HepG2 (cell line): ENCODE measurements around the gene TPD52L2. TPM values are rescaled to one million over a fixed set of nuclear protein-coding genes. Genes with fewer than 3 reads are reported as not detected.

Source experiments
- CBX2 ChIP-seq, 2 experiments: fragments of 200-600 bp in 1 of 2; sonication (generic); formaldehyde crosslinking in 1 of 2; IDR thresholded peaks; 2 replicates each; pipeline versions ENCODE4 v1.7.0 to v1.8.1; 2018 to 2022; ENCODE audit warnings: low read depth in 2 of 2, low read length in 1 of 2, mild to moderate bottlenecking in 1 of 2, missing genetic modification reagents in 1 of 2
- CEBPB ChIP-seq: IDR thresholded peaks from 2 replicates; pipeline ENCODE4 v1.6.1; 2011; ENCODE audit warnings: low read depth, low read length, improper control_type of control experiment, borderline replicate concordance
- HOXA5 ChIP-seq: sonication (generic); formaldehyde crosslinking; IDR thresholded peaks from 2 replicates; pipeline ENCODE4 v1.4.0; 2020; ENCODE audit warnings: missing genetic modification reagents
- ISX ChIP-seq: sonication (generic); formaldehyde crosslinking; conservative IDR thresholded peaks from 2 replicates; pipeline ENCODE4 v1.5.0; 2020; ENCODE audit warnings: missing genetic modification reagents
- KDM1A ChIP-seq: IDR thresholded peaks from 2 replicates; pipeline ENCODE4 v1.6.1; 2016; ENCODE audit warnings: missing compliant biosample characterization
- KLF6 ChIP-seq: IDR thresholded peaks from 2 replicates; pipeline ENCODE4 v1.8.0; 2016; ENCODE audit warnings: missing biosample characterization, missing genetic modification reagents
- LRRFIP1 ChIP-seq: sonication (generic); formaldehyde crosslinking; conservative IDR thresholded peaks from 2 replicates; pipeline ENCODE4 v1.4.0; 2020; ENCODE audit warnings: missing genetic modification reagents
- NFATC3 ChIP-seq: sonication (generic); formaldehyde crosslinking; IDR thresholded peaks from 2 replicates; pipeline ENCODE4 v1.5.1; 2020; ENCODE audit warnings: mild to moderate bottlenecking, missing genetic modification reagents
- PTBP1 ChIP-seq: fragments of 200-400 bp; formaldehyde crosslinking; IDR thresholded peaks from 2 replicates; pipeline ENCODE4 v1.6.1; 2018; ENCODE audit warnings: low read length, low read depth; ENCODE audit not compliant: poor library complexity, severe bottlenecking
- RARA ChIP-seq: IDR thresholded peaks from 2 replicates; pipeline ENCODE4 v1.6.1; 2016; ENCODE audit warnings: missing genetic modification reagents, missing compliant biosample characterization
- SMARCE1 ChIP-seq: fragments of 450-650 bp; IDR thresholded peaks from 2 replicates; pipeline ENCODE4 v1.6.1; 2017; ENCODE audit warnings: borderline replicate concordance
- SOX5 ChIP-seq: IDR thresholded peaks from 2 replicates; pipeline ENCODE4 v1.6.1; 2016; ENCODE audit warnings: borderline replicate concordance
- SP5 ChIP-seq: IDR thresholded peaks from 2 replicates; pipeline ENCODE4 v1.6.1; 2016; ENCODE audit warnings: low read depth, borderline replicate concordance
- SUZ12 ChIP-seq: fragments of 150-350 bp; IDR thresholded peaks from 2 replicates; pipeline ENCODE4 v1.6.1; 2014; ENCODE audit warnings: low read depth, low read length
- THAP11 ChIP-seq: IDR thresholded peaks from 2 replicates; pipeline ENCODE4 v1.6.1; 2016; ENCODE audit warnings: missing biosample characterization, missing genetic modification reagents
- TSC22D2 ChIP-seq: sonication (generic); formaldehyde crosslinking; IDR thresholded peaks from 2 replicates; pipeline ENCODE4 v1.5.1; 2020; ENCODE audit warnings: missing genetic modification reagents, mild to moderate bottlenecking, borderline replicate concordance
- ZBTB1 ChIP-seq: sonication (generic); formaldehyde crosslinking; IDR thresholded peaks from 2 replicates; pipeline ENCODE4 v1.4.0; 2020; ENCODE audit warnings: missing genetic modification reagents, borderline replicate concordance
- ZNF138 ChIP-seq: sonication (generic); formaldehyde crosslinking; IDR thresholded peaks from 2 replicates; pipeline ENCODE4 v1.5.0; 2020; ENCODE audit warnings: mild to moderate bottlenecking, low read depth, missing genetic modification reagents
- ZNF30 ChIP-seq: sonication (generic); formaldehyde crosslinking; IDR thresholded peaks from 2 replicates; pipeline ENCODE4 v1.5.0; 2020; ENCODE audit warnings: mild to moderate bottlenecking, missing genetic modification reagents
- ZNF329 ChIP-seq: sonication (generic); formaldehyde crosslinking; IDR thresholded peaks from 2 replicates; pipeline ENCODE4 v1.9.0; 2021; ENCODE audit warnings: low read depth, mild to moderate bottlenecking, missing genetic modification reagents
- ZNF530 ChIP-seq: sonication (generic); formaldehyde crosslinking; IDR thresholded peaks from 2 replicates; pipeline ENCODE4 v1.5.0; 2020; ENCODE audit warnings: low read depth, mild to moderate bottlenecking, missing genetic modification reagents
- polyA plus RNA-seq, 8 experiments: library from polyadenylated mRNA; depleted of rRNA in 3 of 8; stranded (reverse) in 7 of 8; unstranded in 1 of 8; fragments of >200 nt; fragmentation: Illumina TruSeq in 4 of 8; extraction: Trizol in 4 of 8; gene quantifications; 2 replicates each; pipeline versions ENCODE4 v1.2.1 to v1.2.3, GENCODE V29; 2011 to 2016; ENCODE audit warnings: low read depth in 4 of 8, missing spikeins in 1 of 8, mixed read lengths in 1 of 8; ENCODE audit not compliant: insufficient read depth in 1 of 8
- total RNA-seq, 5 experiments: library from RNA; depleted of rRNA; stranded (reverse); fragments of >200 nt; fragmentation: Illumina TruSeq; extraction: Trizol; gene quantifications; 2 replicates each; pipeline ENCODE4 v1.2.3, GENCODE V29; 2016; ENCODE audit warnings: low read depth in 1 of 5
- TF ChIP-seq, protein P1 (sequence below): sonication (generic); formaldehyde crosslinking; IDR thresholded peaks from 2 replicates; pipeline ENCODE4 v1.4.0; 2020; ENCODE audit warnings: missing genetic modification reagents
- TF ChIP-seq, protein P2 (sequence below): sonication (generic); formaldehyde crosslinking; IDR thresholded peaks from 2 replicates; pipeline ENCODE4 v1.4.0; 2020; ENCODE audit warnings: missing genetic modification reagents
- TF ChIP-seq, protein P3 (sequence below): sonication (generic); formaldehyde crosslinking; IDR thresholded peaks from 2 replicates; pipeline ENCODE4 v1.4.0; 2020; ENCODE audit warnings: mild to moderate bottlenecking, low read depth, missing genetic modification reagents

Gene TPD52L2
- total and polyA plus RNA-seq, 2 of the 13 experiments (the other 11 are each of a cell fraction or from before 2014, with no cell fraction given), result 156 to 184 TPM

DNA sequence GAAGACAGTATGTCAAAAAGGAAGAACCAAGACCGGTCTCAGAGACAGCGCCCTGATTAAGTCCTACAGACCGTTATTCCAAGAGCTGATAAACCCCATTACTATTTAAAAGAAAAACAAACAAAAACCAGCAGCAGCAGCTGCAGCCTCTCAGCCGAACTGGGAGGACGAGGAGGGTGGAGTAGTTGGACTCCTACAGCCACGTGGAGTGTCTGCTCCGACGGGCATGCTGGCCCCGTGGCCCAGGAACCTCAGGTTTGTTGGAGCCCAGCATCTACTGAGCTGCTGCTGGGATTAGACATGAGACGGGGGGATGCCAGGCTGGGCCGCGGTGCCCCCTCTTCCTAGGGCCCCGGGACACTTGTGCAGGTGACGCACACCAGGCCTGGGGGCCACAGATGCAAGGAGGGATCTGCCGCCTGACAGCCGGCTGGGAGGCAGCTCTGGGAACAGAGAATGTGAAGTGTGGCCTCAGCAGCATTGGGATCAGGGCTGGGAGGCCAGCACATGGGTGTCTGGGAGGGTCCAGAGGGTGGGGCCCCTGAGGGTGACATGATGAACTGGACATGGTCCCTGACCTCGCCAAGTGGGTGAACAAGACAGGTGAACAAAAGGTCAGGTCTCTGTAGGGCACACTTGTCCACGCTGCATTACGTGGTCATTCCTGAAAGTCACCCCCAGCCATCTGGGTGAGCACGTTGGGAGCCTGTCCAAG is 31.1 kb upstream of the TPD52L2 start (continued):
- TF ChIP-seq, protein P1, sequence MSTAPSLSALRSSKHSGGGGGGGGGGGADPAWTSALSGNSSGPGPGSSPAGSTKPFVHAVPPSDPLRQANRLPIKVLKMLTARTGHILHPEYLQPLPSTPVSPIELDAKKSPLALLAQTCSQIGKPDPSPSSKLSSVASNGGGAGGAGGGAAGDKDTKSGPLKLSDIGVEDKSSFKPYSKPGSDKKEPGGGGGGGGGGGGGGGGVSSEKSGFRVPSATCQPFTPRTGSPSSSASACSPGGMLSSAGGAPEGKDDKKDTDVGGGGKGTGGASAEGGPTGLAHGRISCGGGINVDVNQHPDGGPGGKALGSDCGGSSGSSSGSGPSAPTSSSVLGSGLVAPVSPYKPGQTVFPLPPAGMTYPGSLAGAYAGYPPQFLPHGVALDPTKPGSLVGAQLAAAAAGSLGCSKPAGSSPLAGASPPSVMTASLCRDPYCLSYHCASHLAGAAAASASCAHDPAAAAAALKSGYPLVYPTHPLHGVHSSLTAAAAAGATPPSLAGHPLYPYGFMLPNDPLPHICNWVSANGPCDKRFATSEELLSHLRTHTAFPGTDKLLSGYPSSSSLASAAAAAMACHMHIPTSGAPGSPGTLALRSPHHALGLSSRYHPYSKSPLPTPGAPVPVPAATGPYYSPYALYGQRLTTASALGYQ (CRISPR knock-in tag), result no peak
- TF ChIP-seq, protein P2, sequence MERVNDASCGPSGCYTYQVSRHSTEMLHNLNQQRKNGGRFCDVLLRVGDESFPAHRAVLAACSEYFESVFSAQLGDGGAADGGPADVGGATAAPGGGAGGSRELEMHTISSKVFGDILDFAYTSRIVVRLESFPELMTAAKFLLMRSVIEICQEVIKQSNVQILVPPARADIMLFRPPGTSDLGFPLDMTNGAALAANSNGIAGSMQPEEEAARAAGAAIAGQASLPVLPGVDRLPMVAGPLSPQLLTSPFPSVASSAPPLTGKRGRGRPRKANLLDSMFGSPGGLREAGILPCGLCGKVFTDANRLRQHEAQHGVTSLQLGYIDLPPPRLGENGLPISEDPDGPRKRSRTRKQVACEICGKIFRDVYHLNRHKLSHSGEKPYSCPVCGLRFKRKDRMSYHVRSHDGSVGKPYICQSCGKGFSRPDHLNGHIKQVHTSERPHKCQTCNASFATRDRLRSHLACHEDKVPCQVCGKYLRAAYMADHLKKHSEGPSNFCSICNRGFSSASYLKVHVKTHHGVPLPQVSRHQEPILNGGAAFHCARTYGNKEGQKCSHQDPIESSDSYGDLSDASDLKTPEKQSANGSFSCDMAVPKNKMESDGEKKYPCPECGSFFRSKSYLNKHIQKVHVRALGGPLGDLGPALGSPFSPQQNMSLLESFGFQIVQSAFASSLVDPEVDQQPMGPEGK (CRISPR knock-in tag), result peak; percentile 49; the same call in 1 of the 2 replicates
- TF ChIP-seq ISX (CRISPR knock-in tag), result no peak
- TF ChIP-seq SP5 (CRISPR knock-in tag), result no peak
- no peak for TF ChIP-seq KLF6 (CRISPR knock-in tag)
- no peak for TF ChIP-seq SUZ12
- no peak for TF ChIP-seq NFATC3 (CRISPR knock-in tag)
- TF ChIP-seq CEBPB, result no peak
- TF ChIP-seq, protein P3, sequence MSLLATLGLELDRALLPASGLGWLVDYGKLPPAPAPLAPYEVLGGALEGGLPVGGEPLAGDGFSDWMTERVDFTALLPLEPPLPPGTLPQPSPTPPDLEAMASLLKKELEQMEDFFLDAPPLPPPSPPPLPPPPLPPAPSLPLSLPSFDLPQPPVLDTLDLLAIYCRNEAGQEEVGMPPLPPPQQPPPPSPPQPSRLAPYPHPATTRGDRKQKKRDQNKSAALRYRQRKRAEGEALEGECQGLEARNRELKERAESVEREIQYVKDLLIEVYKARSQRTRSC (CRISPR knock-in tag), result no peak
- no peak for TF ChIP-seq ZNF138
- no peak for TF ChIP-seq CBX2 (IDR thresholded peaks at IDR 0.05; ENCODE audit: low read depth, low read length)
- no peak for TF ChIP-seq CBX2 (CRISPR knock-in tag; IDR thresholded peaks at IDR 0.05; ENCODE audit: low read depth)
- no peak for TF ChIP-seq SOX5
- TF ChIP-seq KDM1A (CRISPR knock-in tag), result no peak
- TF ChIP-seq SMARCE1, result no peak
- no peak for TF ChIP-seq LRRFIP1 (CRISPR knock-in tag)
- TF ChIP-seq TSC22D2 (CRISPR knock-in tag), result peak; percentile 24; the same call in 1 of the 2 replicates
- TF ChIP-seq THAP11 (CRISPR knock-in tag), result 0 out of 2 replicates have a peak, but pooled peaks have one; percentile 27
- no peak for TF ChIP-seq ZNF30
- no peak for TF ChIP-seq ZBTB1 (CRISPR knock-in tag)
- TF ChIP-seq PTBP1, result no peak
- no peak for TF ChIP-seq ZNF530 (CRISPR knock-in tag)
- no peak for TF ChIP-seq HOXA5 (CRISPR knock-in tag)
- peak; percentile 75 for TF ChIP-seq RARA (CRISPR knock-in tag)
- TF ChIP-seq ZNF329, result no peak
